Liver (tissue), 9 donors: ENCODE data around the gene CNIH1. TPM values are rescaled to one million over a fixed set of nuclear protein-coding genes. Genes with fewer than 3 reads are reported as not detected.

Experiments used
- DNase-seq: peaks from one replicate; pipeline ENCODE4 v3.0.0-alpha.2; 2017; ENCODE audit warnings: low spot score
- H3K27ac ChIP-seq, 2 donors: one replicate each; pipeline ENCODE4 v1.7.0; 2013; ENCODE audit warnings: inconsistent platforms in 2 of 2, low read length in 2 of 2, control low read depth in 1 of 2, low read depth in 1 of 2, mild to moderate bottlenecking in 1 of 2
- H3K27me3 ChIP-seq, 4 donors: one replicate each; pipeline versions ENCODE4 v1.6.1 to v1.7.0; 2013; ENCODE audit warnings: low read length in 3 of 4, inconsistent platforms in 1 of 4, mild to moderate bottlenecking in 1 of 4, moderate library complexity in 1 of 4; ENCODE audit not compliant: control insufficient read depth in 4 of 4, insufficient read depth in 4 of 4
- H3K36me3 ChIP-seq, 4 donors: one replicate each; pipeline versions ENCODE4 v1.6.1 to v1.7.0; 2013; ENCODE audit warnings: low read length in 3 of 4, mild to moderate bottlenecking in 3 of 4, low read depth in 1 of 4, moderate library complexity in 1 of 4; ENCODE audit not compliant: control insufficient read depth in 4 of 4, insufficient read depth in 3 of 4
- H3K4me1 ChIP-seq, 4 donors: one replicate each; pipeline versions ENCODE4 v1.6.1 to v1.7.0; 2013; ENCODE audit warnings: low read length in 3 of 4, mild to moderate bottlenecking in 3 of 4, moderate library complexity in 1 of 4; ENCODE audit not compliant: control insufficient read depth in 4 of 4, insufficient read depth in 4 of 4
- H3K4me3 ChIP-seq, 3 donors: one replicate each; pipeline versions ENCODE4 v1.6.1 to v1.7.0; 2013; ENCODE audit warnings: low read length in 3 of 3, control low read depth in 1 of 3, low read depth in 1 of 3, mild to moderate bottlenecking in 1 of 3
- H3K9ac ChIP-seq, 2 donors: one replicate each; pipeline ENCODE4 v1.7.0; 2013; ENCODE audit warnings: low read length in 2 of 2, mild to moderate bottlenecking in 2 of 2, moderate library complexity in 2 of 2, control low read depth in 1 of 2, low read depth in 1 of 2
- H3K9me3 ChIP-seq, 4 donors: one replicate each; pipeline versions ENCODE4 v1.6.1 to v1.7.0; 2013; ENCODE audit warnings: low read length in 3 of 4; ENCODE audit not compliant: control insufficient read depth in 4 of 4
- EGR1 ChIP-seq, 2 donors: IDR thresholded peaks; 2 replicates each; pipeline ENCODE4 v1.6.1; 2016 to 2018; ENCODE audit warnings: antibody characterized with exemption in 2 of 2, low read depth in 2 of 2
- FOXA1 ChIP-seq: IDR thresholded peaks from 2 replicates; pipeline ENCODE4 v1.6.1; 2016; ENCODE audit warnings: antibody characterized with exemption
- FOXA2 ChIP-seq: IDR thresholded peaks from 2 replicates; pipeline ENCODE4 v1.6.1; 2016; ENCODE audit warnings: antibody characterized with exemption
- GABPA ChIP-seq, 2 donors: IDR thresholded peaks in 1 of 2; conservative IDR thresholded peaks in 1 of 2; 2 replicates each; pipeline ENCODE4 v1.6.1; 2016; ENCODE audit warnings: antibody characterized with exemption in 2 of 2, mild to moderate bottlenecking in 1 of 2, moderate library complexity in 1 of 2
- HNF4A ChIP-seq, 2 donors: conservative IDR thresholded peaks; 2 replicates each; pipeline ENCODE4 v1.6.1; 2016; ENCODE audit warnings: antibody characterized with exemption in 2 of 2, mild to moderate bottlenecking in 2 of 2
- JUND ChIP-seq, 2 donors: IDR thresholded peaks; 2 replicates each; pipeline ENCODE4 v1.6.1; 2016; ENCODE audit warnings: antibody characterized with exemption in 2 of 2
- NR2F2 ChIP-seq: IDR thresholded peaks from 2 replicates; pipeline ENCODE4 v1.6.1; 2016; ENCODE audit warnings: antibody characterized with exemption
- RAD21 ChIP-seq, 2 donors: IDR thresholded peaks; 2 replicates each; pipeline ENCODE4 v1.6.1; 2016; ENCODE audit warnings: antibody characterized with exemption in 2 of 2, mild to moderate bottlenecking in 2 of 2
- RXRA ChIP-seq, 2 donors: IDR thresholded peaks; 2 replicates each; pipeline ENCODE4 v1.6.1; 2017 to 2018; ENCODE audit warnings: antibody characterized with exemption in 2 of 2, mild to moderate bottlenecking in 1 of 2
- SP1 ChIP-seq: IDR thresholded peaks from 2 replicates; pipeline ENCODE4 v1.6.1; 2018; ENCODE audit warnings: antibody characterized with exemption, mild to moderate bottlenecking
- TAF1 ChIP-seq: conservative IDR thresholded peaks from 2 replicates; pipeline ENCODE4 v1.6.1; 2016; ENCODE audit warnings: antibody characterized with exemption, mild to moderate bottlenecking
- YY1 ChIP-seq: IDR thresholded peaks from 2 replicates; pipeline ENCODE4 v1.6.1; 2016; ENCODE audit warnings: antibody characterized with exemption, mild to moderate bottlenecking
- WGBS: extraction: QIAGEN DNeasy Blood & Tissue Kit; methylation state at CpG from one replicate; pipeline ENCODE4 v1.1.7; 2013; 5-methylcytosine and 5-hydroxymethylcytosine counted together
- polyA plus RNA-seq, 2 donors: library from polyadenylated mRNA; stranded (reverse) in 1 of 2; unstranded in 1 of 2; fragments of 200-250 nt in 1 of 2; fragments of >200 nt in 1 of 2; fragmentation: Nextera tagmentation in 1 of 2; extraction: Ambion mirVana in 1 of 2; gene quantifications; one replicate each; pipeline versions ENCODE4 v1.2.1 to v1.2.3, GENCODE V29; 2013 to 2015
- total RNA-seq, 2 donors: library from RNA; depleted of rRNA; stranded (reverse); fragments of >200 nt; gene quantifications; one replicate each; pipeline ENCODE4 v1.2.3, GENCODE V29; 2014
- TF ChIP-seq, protein P1 (sequence below): IDR thresholded peaks from 2 replicates; pipeline ENCODE4 v1.6.1; 2016; ENCODE audit warnings: antibody characterized with exemption
- TF ChIP-seq, protein P2 (sequence below): IDR thresholded peaks from 2 replicates; pipeline ENCODE4 v1.6.1; 2016; ENCODE audit warnings: antibody characterized with exemption, mild to moderate bottlenecking
- TF ChIP-seq, protein P3 (sequence below): IDR thresholded peaks from 2 replicates; pipeline ENCODE4 v1.6.1; 2016; ENCODE audit warnings: antibody characterized with exemption
- TF ChIP-seq, protein P4 (sequence below): IDR thresholded peaks from 2 replicates; pipeline ENCODE4 v1.6.1; 2016; ENCODE audit warnings: antibody characterized with exemption
- TF ChIP-seq, protein P5 (sequence below): fragments of 150-350 bp; IDR thresholded peaks from 2 replicates; pipeline ENCODE4 v1.5.1; 2017; ENCODE audit warnings: improper control_type of control experiment, low read depth, low read length; ENCODE audit not compliant: missing input control
- donor health status: healthy.
- donor health status: healthy.
- donor health status: healthy.
- donor health status: healthy.
- donor health status: healthy.

CNIH1 gene
- total and polyA plus RNA-seq, 4 donors = 33.9 to 193 (median 116) TPM

DNA sequence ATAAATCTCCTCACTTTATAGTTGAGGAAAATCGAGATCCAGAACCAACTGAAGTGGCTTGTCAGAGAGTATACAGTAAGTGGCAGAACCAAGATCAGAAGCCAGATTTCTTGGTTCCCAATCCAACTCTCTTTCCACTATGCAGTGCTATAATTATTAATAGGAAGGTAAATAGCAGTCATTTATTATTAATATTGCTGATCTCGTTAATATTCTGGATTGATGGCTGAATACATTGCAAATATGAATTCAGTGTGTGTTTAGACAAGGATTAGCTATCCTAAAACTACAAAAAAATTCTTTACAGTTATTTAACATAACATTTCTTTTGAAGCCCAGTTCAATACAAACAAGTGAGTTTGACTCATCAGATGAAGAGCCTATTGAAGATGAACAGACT, 41.6 kb downstream of the CNIH1 start:
- Histone ChIP-seq H3K36me3 (no peaks in the 10 kb centered on the region), H3K9me3 (no peaks in the 10 kb centered on the region), H3K4me1 (peaks cover 3 to 12% (median 8%) of the 10 kb centered on the region in 4 donors), H3K4me3 (no peak overlapping the region), H3K9ac (no peak overlapping the region), H3K27ac (no peak overlapping the region), H3K27me3 (no peaks in the 10 kb centered on the region)
- WGBS = 92% methylated on average over 2 of the region's 2 CpGs
- no peak for TF ChIP-seq SP1
- no peak for TF ChIP-seq HNF4A (conservative IDR thresholded peaks at IDR 0.05)
- TF ChIP-seq, protein P1, sequence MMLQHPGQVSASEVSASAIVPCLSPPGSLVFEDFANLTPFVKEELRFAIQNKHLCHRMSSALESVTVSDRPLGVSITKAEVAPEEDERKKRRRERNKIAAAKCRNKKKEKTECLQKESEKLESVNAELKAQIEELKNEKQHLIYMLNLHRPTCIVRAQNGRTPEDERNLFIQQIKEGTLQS = no peak
- no peak for TF ChIP-seq FOXA1
- no peak for TF ChIP-seq GABPA (IDR thresholded peaks at IDR 0.05 in 1 of 2, conservative IDR thresholded peaks at IDR 0.05 in 1 of 2)
- TF ChIP-seq JUND (IDR thresholded peaks at IDR 0.05) = no peak
- TF ChIP-seq NR2F2 = no peak
- TF ChIP-seq, protein P2, sequence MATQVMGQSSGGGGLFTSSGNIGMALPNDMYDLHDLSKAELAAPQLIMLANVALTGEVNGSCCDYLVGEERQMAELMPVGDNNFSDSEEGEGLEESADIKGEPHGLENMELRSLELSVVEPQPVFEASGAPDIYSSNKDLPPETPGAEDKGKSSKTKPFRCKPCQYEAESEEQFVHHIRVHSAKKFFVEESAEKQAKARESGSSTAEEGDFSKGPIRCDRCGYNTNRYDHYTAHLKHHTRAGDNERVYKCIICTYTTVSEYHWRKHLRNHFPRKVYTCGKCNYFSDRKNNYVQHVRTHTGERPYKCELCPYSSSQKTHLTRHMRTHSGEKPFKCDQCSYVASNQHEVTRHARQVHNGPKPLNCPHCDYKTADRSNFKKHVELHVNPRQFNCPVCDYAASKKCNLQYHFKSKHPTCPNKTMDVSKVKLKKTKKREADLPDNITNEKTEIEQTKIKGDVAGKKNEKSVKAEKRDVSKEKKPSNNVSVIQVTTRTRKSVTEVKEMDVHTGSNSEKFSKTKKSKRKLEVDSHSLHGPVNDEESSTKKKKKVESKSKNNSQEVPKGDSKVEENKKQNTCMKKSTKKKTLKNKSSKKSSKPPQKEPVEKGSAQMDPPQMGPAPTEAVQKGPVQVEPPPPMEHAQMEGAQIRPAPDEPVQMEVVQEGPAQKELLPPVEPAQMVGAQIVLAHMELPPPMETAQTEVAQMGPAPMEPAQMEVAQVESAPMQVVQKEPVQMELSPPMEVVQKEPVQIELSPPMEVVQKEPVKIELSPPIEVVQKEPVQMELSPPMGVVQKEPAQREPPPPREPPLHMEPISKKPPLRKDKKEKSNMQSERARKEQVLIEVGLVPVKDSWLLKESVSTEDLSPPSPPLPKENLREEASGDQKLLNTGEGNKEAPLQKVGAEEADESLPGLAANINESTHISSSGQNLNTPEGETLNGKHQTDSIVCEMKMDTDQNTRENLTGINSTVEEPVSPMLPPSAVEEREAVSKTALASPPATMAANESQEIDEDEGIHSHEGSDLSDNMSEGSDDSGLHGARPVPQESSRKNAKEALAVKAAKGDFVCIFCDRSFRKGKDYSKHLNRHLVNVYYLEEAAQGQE = no peak
- TF ChIP-seq FOXA2 = no peak
- TF ChIP-seq, protein P3, sequence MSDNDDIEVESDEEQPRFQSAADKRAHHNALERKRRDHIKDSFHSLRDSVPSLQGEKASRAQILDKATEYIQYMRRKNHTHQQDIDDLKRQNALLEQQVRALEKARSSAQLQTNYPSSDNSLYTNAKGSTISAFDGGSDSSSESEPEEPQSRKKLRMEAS = no peak
- no peak for DNase-seq

DNA sequence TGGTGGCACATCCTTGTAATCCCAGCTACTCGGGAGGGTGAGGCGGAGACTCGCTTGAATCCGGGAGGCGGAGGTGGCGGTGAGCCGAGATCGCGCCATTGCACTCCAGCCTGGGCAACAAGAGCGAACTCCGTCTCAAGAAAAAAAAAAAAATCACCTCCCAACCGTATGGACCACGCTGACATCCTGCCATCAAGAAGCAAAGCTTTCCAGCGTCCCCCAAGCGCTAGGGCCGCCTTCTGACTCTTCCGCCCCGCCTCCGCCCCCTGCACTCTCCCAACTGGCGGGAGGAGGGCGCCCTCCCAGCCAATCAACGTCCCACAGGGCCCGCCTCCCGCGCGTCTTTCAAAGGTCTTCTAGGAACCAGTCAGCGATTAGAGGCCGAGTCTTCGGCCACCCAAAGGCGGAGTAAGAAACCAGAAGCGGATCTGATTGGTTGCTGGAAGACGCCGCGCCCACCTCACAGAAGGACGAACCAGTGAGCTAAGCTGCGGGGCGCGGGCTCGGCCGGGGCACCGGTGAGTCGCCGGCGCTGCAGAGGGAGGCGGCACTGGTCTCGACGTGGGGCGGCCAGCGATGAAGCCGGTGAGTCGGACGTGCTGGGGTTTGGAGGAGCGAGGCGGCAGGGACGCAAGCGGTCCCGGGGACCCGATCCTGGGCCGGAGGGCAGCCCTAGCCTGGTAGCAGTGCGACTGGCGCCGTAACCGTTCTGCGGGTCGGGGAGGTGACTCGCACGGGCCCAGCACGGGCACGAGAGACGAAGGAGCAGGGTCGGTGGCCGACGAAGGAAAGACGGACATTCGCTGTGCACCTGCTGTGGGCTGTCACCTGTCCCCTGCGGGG, 44.5 kb downstream of the CNIH1 start, which contains the start of gene CDKN3:
CDKN3 (plus strand) TSS at position 515 of the 843 bp plus-strand sequence; CDS start at position 577, 62 bp downstream.
- Histone ChIP-seq H3K27ac (no peak within 1 kb of the TSS), H3K9ac (peak within 1 kb of the TSS in 1 of 2 donors; percentile 81), H3K9me3 (no peaks in the 10 kb centered on the region), H3K36me3 (no peaks in the 10 kb centered on the region), H3K4me3 (peak within 1 kb of the TSS; percentile 65 to 78 (median 72)), H3K27me3 (no peaks in the 10 kb centered on the region), H3K4me1 (peaks cover 3 to 12% (median 8%) of the 10 kb centered on the region in 4 donors)
- 2% methylated on average over 76 of the region's 76 CpGs for WGBS
- TF ChIP-seq, protein P1 = no peak
- TF ChIP-seq, protein P4, sequence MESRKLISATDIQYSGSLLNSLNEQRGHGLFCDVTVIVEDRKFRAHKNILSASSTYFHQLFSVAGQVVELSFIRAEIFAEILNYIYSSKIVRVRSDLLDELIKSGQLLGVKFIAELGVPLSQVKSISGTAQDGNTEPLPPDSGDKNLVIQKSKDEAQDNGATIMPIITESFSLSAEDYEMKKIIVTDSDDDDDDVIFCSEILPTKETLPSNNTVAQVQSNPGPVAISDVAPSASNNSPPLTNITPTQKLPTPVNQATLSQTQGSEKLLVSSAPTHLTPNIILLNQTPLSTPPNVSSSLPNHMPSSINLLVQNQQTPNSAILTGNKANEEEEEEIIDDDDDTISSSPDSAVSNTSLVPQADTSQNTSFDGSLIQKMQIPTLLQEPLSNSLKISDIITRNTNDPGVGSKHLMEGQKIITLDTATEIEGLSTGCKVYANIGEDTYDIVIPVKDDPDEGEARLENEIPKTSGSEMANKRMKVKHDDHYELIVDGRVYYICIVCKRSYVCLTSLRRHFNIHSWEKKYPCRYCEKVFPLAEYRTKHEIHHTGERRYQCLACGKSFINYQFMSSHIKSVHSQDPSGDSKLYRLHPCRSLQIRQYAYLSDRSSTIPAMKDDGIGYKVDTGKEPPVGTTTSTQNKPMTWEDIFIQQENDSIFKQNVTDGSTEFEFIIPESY = no peak
- no peak for TF ChIP-seq TAF1
- peak in 1 of 2 donors; percentile 14 for TF ChIP-seq EGR1 (IDR thresholded peaks at IDR 0.05; ENCODE audit: low read depth in 2 of 2)
- TF ChIP-seq YY1 = peak; percentile 56
- TF ChIP-seq RXRA (IDR thresholded peaks at IDR 0.05) = peak in 1 of 2 donors; percentile 18
- TF ChIP-seq, protein P2 = peak; percentile 23
- TF ChIP-seq, protein P3 = no peak
- peak in 1 of 2 donors; percentile 37 for TF ChIP-seq HNF4A (conservative IDR thresholded peaks at IDR 0.05)
- peak; percentile 98 for TF ChIP-seq SP1
- TF ChIP-seq, protein P5, sequence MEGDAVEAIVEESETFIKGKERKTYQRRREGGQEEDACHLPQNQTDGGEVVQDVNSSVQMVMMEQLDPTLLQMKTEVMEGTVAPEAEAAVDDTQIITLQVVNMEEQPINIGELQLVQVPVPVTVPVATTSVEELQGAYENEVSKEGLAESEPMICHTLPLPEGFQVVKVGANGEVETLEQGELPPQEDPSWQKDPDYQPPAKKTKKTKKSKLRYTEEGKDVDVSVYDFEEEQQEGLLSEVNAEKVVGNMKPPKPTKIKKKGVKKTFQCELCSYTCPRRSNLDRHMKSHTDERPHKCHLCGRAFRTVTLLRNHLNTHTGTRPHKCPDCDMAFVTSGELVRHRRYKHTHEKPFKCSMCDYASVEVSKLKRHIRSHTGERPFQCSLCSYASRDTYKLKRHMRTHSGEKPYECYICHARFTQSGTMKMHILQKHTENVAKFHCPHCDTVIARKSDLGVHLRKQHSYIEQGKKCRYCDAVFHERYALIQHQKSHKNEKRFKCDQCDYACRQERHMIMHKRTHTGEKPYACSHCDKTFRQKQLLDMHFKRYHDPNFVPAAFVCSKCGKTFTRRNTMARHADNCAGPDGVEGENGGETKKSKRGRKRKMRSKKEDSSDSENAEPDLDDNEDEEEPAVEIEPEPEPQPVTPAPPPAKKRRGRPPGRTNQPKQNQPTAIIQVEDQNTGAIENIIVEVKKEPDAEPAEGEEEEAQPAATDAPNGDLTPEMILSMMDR = peak; percentile 42
- TF ChIP-seq FOXA1 = no peak
- TF ChIP-seq RAD21 (IDR thresholded peaks at IDR 0.05) = peak; percentile 54 to 57
- peak; percentile 22 for TF ChIP-seq NR2F2
- TF ChIP-seq JUND (IDR thresholded peaks at IDR 0.05) = no peak
- DNase-seq = peak; percentile 97
